ENCODE measurements around the gene PIK3CB.

DNA sequence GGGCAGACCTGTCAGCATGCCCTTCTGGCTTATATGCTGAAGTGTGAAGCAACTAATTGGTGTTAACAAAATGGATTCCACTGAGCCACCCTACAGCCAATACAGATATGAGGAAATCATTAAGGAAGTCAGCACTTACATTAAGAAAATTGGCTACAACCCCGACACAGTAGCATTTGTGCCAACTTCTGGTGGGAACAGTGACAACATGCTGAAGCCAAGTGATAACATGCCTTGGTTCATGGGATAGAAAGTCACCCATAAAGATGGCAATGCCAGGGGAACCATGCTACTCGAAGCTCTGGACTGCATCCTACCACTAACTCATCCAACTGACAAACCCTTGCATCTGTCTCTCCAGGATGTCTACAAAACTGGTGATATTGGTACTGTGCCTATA, 9.4 kb downstream of the PIK3CB start:
- TF ChIP-seq, protein P1, sequence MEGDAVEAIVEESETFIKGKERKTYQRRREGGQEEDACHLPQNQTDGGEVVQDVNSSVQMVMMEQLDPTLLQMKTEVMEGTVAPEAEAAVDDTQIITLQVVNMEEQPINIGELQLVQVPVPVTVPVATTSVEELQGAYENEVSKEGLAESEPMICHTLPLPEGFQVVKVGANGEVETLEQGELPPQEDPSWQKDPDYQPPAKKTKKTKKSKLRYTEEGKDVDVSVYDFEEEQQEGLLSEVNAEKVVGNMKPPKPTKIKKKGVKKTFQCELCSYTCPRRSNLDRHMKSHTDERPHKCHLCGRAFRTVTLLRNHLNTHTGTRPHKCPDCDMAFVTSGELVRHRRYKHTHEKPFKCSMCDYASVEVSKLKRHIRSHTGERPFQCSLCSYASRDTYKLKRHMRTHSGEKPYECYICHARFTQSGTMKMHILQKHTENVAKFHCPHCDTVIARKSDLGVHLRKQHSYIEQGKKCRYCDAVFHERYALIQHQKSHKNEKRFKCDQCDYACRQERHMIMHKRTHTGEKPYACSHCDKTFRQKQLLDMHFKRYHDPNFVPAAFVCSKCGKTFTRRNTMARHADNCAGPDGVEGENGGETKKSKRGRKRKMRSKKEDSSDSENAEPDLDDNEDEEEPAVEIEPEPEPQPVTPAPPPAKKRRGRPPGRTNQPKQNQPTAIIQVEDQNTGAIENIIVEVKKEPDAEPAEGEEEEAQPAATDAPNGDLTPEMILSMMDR (conservative IDR thresholded peaks at IDR 0.05), result no peak
- no peak for TF ChIP-seq ZFX (IDR thresholded peaks at IDR 0.05)
